M059J (cell line): ENCODE measurements around the gene IQCE. TPM values are rescaled to one million over a fixed set of nuclear protein-coding genes. Genes with fewer than 3 reads are reported as not detected.

Experiments
- DNase-seq: peaks from one replicate; pipeline ENCODE4 v3.0.0-alpha.2; 2012; ENCODE audit warnings: low read depth
- total RNA-seq: library from RNA; depleted of rRNA; stranded (reverse); fragments of >200 nt; shearing (Covaris generic); gene quantifications from 2 replicates; pipeline ENCODE4 v1.2.3, GENCODE V29; 2014

IQCE gene
- total RNA-seq, 1 experiment from 2014 or later: 11.2 TPM

GRCh38 chr7:2633538-2634266, 74.9 kb downstream of the IQCE start:
- peak; percentile 93 for DNase-seq

GRCh38 chr7:2634267-2635145, 75.7 kb downstream of the IQCE start:
- no peak for DNase-seq

GRCh38 chr7:2635148-2635668, 76.4 kb downstream of the IQCE start:
- no peak for DNase-seq

- peak; percentile 43 for DNase-seq
These were observed 77.3 kb downstream of the IQCE start for GRCh38 chr7:2635810-2636701.

GRCh38 chr7:2637066-2637471, 78.3 kb downstream of the IQCE start:
- DNase-seq: no peak

GRCh38 chr7:2637505-2638223, 78.9 kb downstream of the IQCE start:
- DNase-seq: no peak

GRCh38 chr7:2638224-2638991, 79.6 kb downstream of the IQCE start:
- DNase-seq: peak; percentile 78

GRCh38 chr7:2639181-2639681, 80.5 kb downstream of the IQCE start:
- no peak for DNase-seq

- no peak for DNase-seq
These were observed 81.1 kb downstream of the IQCE start for GRCh38 chr7:2639695-2640481.

GRCh38 chr7:2640482-2640830, 81.7 kb downstream of the IQCE start:
- peak; percentile 82 for DNase-seq

- peak; percentile 75 for DNase-seq
These were observed 82.1 kb downstream of the IQCE start for GRCh38 chr7:2640846-2641316.

- peak; percentile 98 for DNase-seq
These were observed 82.9 kb downstream of the IQCE start for GRCh38 chr7:2641406-2642393.

GRCh38 chr7:2643386-2644219, 84.8 kb downstream of the IQCE start:
- no peak for DNase-seq

GRCh38 chr7:2644220-2644561, 85.4 kb downstream of the IQCE start:
- no peak for DNase-seq

- no peak for DNase-seq
These were observed 85.9 kb downstream of the IQCE start for GRCh38 chr7:2644562-2645273.

- peak; percentile 42 for DNase-seq
These were observed 86.6 kb downstream of the IQCE start for GRCh38 chr7:2645274-2645868.
